GM19193 (cell line): ENCODE data around the gene PANK1.

ENCODE experiments used
- POLR2A ChIP-seq: IDR thresholded peaks from 4 replicates; pipeline ENCODE4 v1.6.1; 2011; ENCODE audit not compliant: insufficient read depth, insufficient read length; ENCODE audit errors: extremely low read depth

The PANK1 gene

GRCh38 chr10:89550509-89550908 lies 94.5 kb downstream of the PANK1 start:
- TF ChIP-seq POLR2A: no peak

- no peak for TF ChIP-seq POLR2A
These were observed 95.5 kb downstream of the PANK1 start for GRCh38 chr10:89549510-89549909.

GRCh38 chr10:89548673-89549072 lies 96.4 kb downstream of the PANK1 start:
- TF ChIP-seq POLR2A: no peak

GRCh38 chr10:89547853-89548513 lies 97.1 kb downstream of the PANK1 start:
- no peak for TF ChIP-seq POLR2A

GRCh38 chr10:89543841-89544240 lies 101.2 kb downstream of the PANK1 start:
- no peak for TF ChIP-seq POLR2A

GRCh38 chr10:89540420-89540949 lies 104.6 kb downstream of the PANK1 start:
- no peak for TF ChIP-seq POLR2A

- TF ChIP-seq POLR2A: no peak
These were observed 107.7 kb downstream of the PANK1 start for GRCh38 chr10:89537364-89537763.

GRCh38 chr10:89536013-89536354 lies 109.1 kb downstream of the PANK1 start:
- TF ChIP-seq POLR2A: no peak

GRCh38 chr10:89535171-89536012 lies 109.7 kb downstream of the PANK1 start, which contains the start of gene SLC16A12:
TSS of gene SLC16A12 (minus strand) at chr10:89535594. CDS start at chr10:89462578, 73,016 bp downstream.
- TF ChIP-seq POLR2A: no peak

- no peak for TF ChIP-seq POLR2A
These were observed 110.2 kb downstream of the PANK1 start for GRCh38 chr10:89534826-89535166.
